IMR-90 (cell line): ENCODE data around the gene LRFN2. TPM values are rescaled to one million over a fixed set of nuclear protein-coding genes. Genes with fewer than 3 reads are reported as not detected.

Source experiments
- ATAC-seq: fragments of 200-7000 bp; cut with Tn5 transposase; 2 replicates; pipeline ENCODE4 v1.9.1; 2020; ENCODE audit warnings: low read depth, mild to moderate bottlenecking, moderate library complexity
- BruUV-seq: library from RNA; stranded (reverse); fragments of 400-500 nt; replicated peaks from 2 replicates; lab custom pipeline; 2021; lab: Mats Ljungman, UMichigan
- CTCF ChIA-PET: fragments of 300-600 bp; formaldehyde crosslinking; extraction: SDS; loops from one replicate; lab custom pipeline; 2021; ENCODE audit warnings: antibody characterized with exemption; lab: Yijun Ruan, JAX
- POLR2A ChIA-PET: fragments of 300-600 bp; sonication (Branson Sonifier 250); formaldehyde crosslinking; loops from one replicate; lab custom pipeline; 2022; ENCODE audit warnings: antibody characterized with exemption; ENCODE audit not compliant: unreplicated experiment; lab: Charles Lee
- DNase-seq: peaks from one replicate; pipeline ENCODE4 v3.0.0; 2013
- H2AFZ ChIP-seq: replicated peaks from 2 replicates; pipeline ENCODE3; 2013; ENCODE audit warnings: low read length, mild to moderate bottlenecking; ENCODE audit not compliant: poor library complexity
- H2AK5ac ChIP-seq: 2 replicates; pipeline ENCODE4 v1.6.1; 2013; ENCODE audit warnings: low read depth, low read length, inconsistent platforms
- H2AK9ac ChIP-seq: replicated peaks from 2 replicates; pipeline ENCODE3; 2013; ENCODE audit warnings: mild to moderate bottlenecking, low read depth, low read length, moderate library complexity; ENCODE audit not compliant: poor library complexity
- H2BK120ac ChIP-seq: 2 replicates; pipeline ENCODE4 v1.6.1; 2013; ENCODE audit warnings: low read depth, low read length, inconsistent platforms
- H2BK15ac ChIP-seq: 3 replicates; pipeline ENCODE4 v1.6.1; 2013; ENCODE audit warnings: low read depth, low read length, inconsistent platforms
- H2BK20ac ChIP-seq: 2 replicates; pipeline ENCODE4 v1.6.1; 2013; ENCODE audit warnings: low read depth, mild to moderate bottlenecking, inconsistent platforms, low read length, moderate library complexity
- H2BK5ac ChIP-seq: 2 replicates; pipeline ENCODE4 v1.6.1; 2013; ENCODE audit warnings: mild to moderate bottlenecking, low read depth, low read length, inconsistent platforms; ENCODE audit not compliant: poor library complexity, severe bottlenecking
- H3K14ac ChIP-seq: replicated peaks from 2 replicates; pipeline ENCODE4 v1.6.1; 2013; ENCODE audit warnings: low read depth, low read length, inconsistent platforms
- H3K18ac ChIP-seq: 2 replicates; pipeline ENCODE4 v1.6.1; 2013; ENCODE audit warnings: low read depth, low read length, control low read depth
- H3K23ac ChIP-seq: 2 replicates; pipeline ENCODE4 v1.6.1; 2013; ENCODE audit warnings: low read depth, low read length, inconsistent platforms
- H3K27ac ChIP-seq: 2 replicates; pipeline ENCODE4 v1.5.1; 2013; ENCODE audit warnings: mild to moderate bottlenecking, control low read depth, low read length; ENCODE audit not compliant: insufficient read depth
- H3K27me3 ChIP-seq: 2 replicates; pipeline ENCODE4 v1.6.1; 2013; ENCODE audit warnings: low read length; ENCODE audit not compliant: control insufficient read depth, insufficient read depth
- H3K36me3 ChIP-seq: 2 replicates; pipeline ENCODE4 v1.6.1; 2013; ENCODE audit warnings: low read length, mixed read lengths; ENCODE audit not compliant: control insufficient read depth, insufficient read depth
- H3K4ac ChIP-seq: 2 replicates; pipeline ENCODE4 v1.6.1; 2013; ENCODE audit warnings: low read depth, low read length, inconsistent platforms
- H3K4me1 ChIP-seq: 2 replicates; pipeline ENCODE4 v1.6.1; 2013; ENCODE audit warnings: low read length, mixed read lengths; ENCODE audit not compliant: control insufficient read depth, insufficient read depth
- H3K4me2 ChIP-seq: 2 replicates; pipeline ENCODE4 v1.6.1; 2013; ENCODE audit warnings: low read depth, mild to moderate bottlenecking, control low read depth, low read length, moderate library complexity
- H3K4me3 ChIP-seq: 2 replicates; pipeline ENCODE4 v1.5.1; 2013; ENCODE audit warnings: low read depth, mild to moderate bottlenecking, control low read depth, low read length, moderate library complexity; ENCODE audit not compliant: insufficient read depth
- H3K56ac ChIP-seq: 2 replicates; pipeline ENCODE4 v1.6.1; 2013; ENCODE audit warnings: low read length, inconsistent platforms; ENCODE audit not compliant: insufficient read depth; ENCODE audit errors: extremely low read depth
- H3K79me1 ChIP-seq, 2 experiments: 2 replicates each; pipeline ENCODE4 v1.6.1; 2013; ENCODE audit warnings: low read length in 2 of 2, inconsistent platforms in 1 of 2, low read depth in 1 of 2
- H3K9ac ChIP-seq: 2 replicates; pipeline ENCODE4 v1.6.1; 2013; ENCODE audit warnings: low read depth, low read length, control low read depth
- H3K9me1 ChIP-seq: 2 replicates; pipeline ENCODE4 v1.6.1; 2013; ENCODE audit warnings: low read length, inconsistent platforms; ENCODE audit not compliant: insufficient read depth
- H3K9me3 ChIP-seq: 2 replicates; pipeline ENCODE4 v1.6.1; 2013; ENCODE audit warnings: low read length; ENCODE audit not compliant: control insufficient read depth, insufficient read depth
- H4K20me1 ChIP-seq: 2 replicates; pipeline ENCODE4 v1.6.1; 2013; ENCODE audit warnings: low read length, inconsistent platforms; ENCODE audit not compliant: insufficient read depth
- H4K5ac ChIP-seq: 2 replicates; pipeline ENCODE4 v1.6.1; 2013; ENCODE audit warnings: mild to moderate bottlenecking, low read depth, low read length, control low read depth
- H4K8ac ChIP-seq, 2 experiments: 2 replicates each; pipeline ENCODE4 v1.6.1; 2013; ENCODE audit warnings: low read depth in 2 of 2, low read length in 2 of 2, control low read depth in 1 of 2, inconsistent platforms in 1 of 2
- H4K91ac ChIP-seq: 2 replicates; pipeline ENCODE4 v1.6.1; 2013; ENCODE audit warnings: low read depth, low read length, inconsistent platforms; ENCODE audit not compliant: insufficient read depth
- BHLHE40 ChIP-seq: fragments of 150-350 bp; IDR thresholded peaks from 2 replicates; pipeline ENCODE4 v1.6.1; 2016; ENCODE audit warnings: mild to moderate bottlenecking, low read depth, low read length
- CHD1 ChIP-seq: IDR thresholded peaks from 2 replicates; pipeline ENCODE4 v1.6.1; 2012; ENCODE audit warnings: low read depth, low read length, improper control_type of control experiment
- FOS ChIP-seq: fragments of 150-350 bp; IDR thresholded peaks from 2 replicates; pipeline ENCODE4 v1.6.1; 2016; ENCODE audit warnings: low read depth, low read length
- MAFK ChIP-seq: IDR thresholded peaks from 2 replicates; pipeline ENCODE4 v1.6.1; 2012; ENCODE audit warnings: low read depth, low read length, improper control_type of control experiment
- MAZ ChIP-seq: IDR thresholded peaks from 2 replicates; pipeline ENCODE4 v1.6.1; 2012; ENCODE audit warnings: low read depth, mild to moderate bottlenecking, low read length, improper control_type of control experiment, moderate library complexity, borderline replicate concordance
- RCOR1 ChIP-seq: IDR thresholded peaks from 2 replicates; pipeline ENCODE4 v1.6.1; 2012; ENCODE audit warnings: mild to moderate bottlenecking, low read length, improper control_type of control experiment; ENCODE audit not compliant: insufficient replicate concordance
- WGBS, 2 experiments: methylation state at CpG; one replicate each; pipeline versions ENCODE4 v1.1.5 to v1.1.7; 2013; ENCODE audit warnings: missing lambda C conversion rate in 2 of 2; ENCODE audit not compliant: insufficient read length in 1 of 2; ENCODE audit errors: extremely low coverage in 2 of 2; 5-methylcytosine and 5-hydroxymethylcytosine counted together
- dilution Hi-C: fragments of 300-500 bp; cut with HindIII; formaldehyde crosslinking; loops from one replicate; pipeline ENCODE4 v1.14.3; 2018; ENCODE audit warnings: low sequenced_read_pairs; ENCODE audit not compliant: unreplicated experiment
- in situ Hi-C: fragments of 300-500 bp; cut with MboI; formaldehyde crosslinking; loops from 3 replicates; pipeline ENCODE4 v1.14.3; 2019; ENCODE audit warnings: low sequenced_read_pairs, inconsistent platforms, mixed read lengths
- intact Hi-C: fragments of 100-400 bp; cut with micrococcal nuclease; formaldehyde crosslinking; loops from 2 replicates; pipeline ENCODE4 v1.10.0; 2022
- polyA plus RNA-seq, 3 experiments: library from polyadenylated mRNA; depleted of rRNA; stranded (reverse); fragments of >200 nt; gene quantifications; 2 replicates each; pipeline ENCODE4 v1.2.3, GENCODE V29; 2012; ENCODE audit warnings: low replicate concordance in 1 of 3
- total RNA-seq: library from RNA; depleted of rRNA; stranded (reverse); fragments of >200 nt; gene quantifications from 2 replicates; pipeline ENCODE4 v1.2.3, GENCODE V29; 2012
- TF ChIP-seq, protein P1 (sequence below): conservative IDR thresholded peaks from 2 replicates; pipeline ENCODE4 v1.5.1; 2012; ENCODE audit warnings: mild to moderate bottlenecking, low read depth, low read length, improper control_type of control experiment

Gene LRFN2
- total and polyA plus RNA-seq, 2 of the 4 experiments (the other 2 are of a cell fraction), result not detected

- ATAC-seq (no peak), DNase-seq (no peak)
- Histone ChIP-seq H4K5ac (no peak overlapping the region), H3K79me1 (no peaks in the 10 kb centered on the region), H2BK20ac (no peak overlapping the region), H3K4me3 (no peak overlapping the region), H3K4me1 (no peaks in the 10 kb centered on the region), H3K36me3 (no peaks in the 10 kb centered on the region), H2BK15ac (no peak overlapping the region), H3K4ac (no peak overlapping the region), H4K91ac (no peak overlapping the region), H3K23ac (no peak overlapping the region), H2AFZ (no peak overlapping the region), H4K20me1 (no peaks in the 10 kb centered on the region), H2BK5ac (no peak overlapping the region), H3K9me3 (no peaks in the 10 kb centered on the region), H3K18ac (no peak overlapping the region), H2BK120ac (no peak overlapping the region), H3K56ac (no peak overlapping the region), H3K27me3 (no peaks in the 10 kb centered on the region), H2AK9ac (no peak overlapping the region), H3K4me2 (no peak overlapping the region), H2AK5ac (no peak overlapping the region), H3K9ac (no peak overlapping the region), H3K27ac (no peak overlapping the region), H3K9me1 (no peaks in the 10 kb centered on the region), H4K8ac (no peak overlapping the region), H3K14ac (no peak overlapping the region)
- dilution Hi-C loops, result no loop called here
- POLR2A ChIA-PET, result no interaction called here
- BruUV-seq, result no TSS peak
- WGBS, 2 experiments, result no CpG with 5 or more reads among the region's 4 CpGs
- in situ Hi-C loops, result no loop called here
- no peak for TF ChIP-seq MAFK
- TF ChIP-seq, protein P1, sequence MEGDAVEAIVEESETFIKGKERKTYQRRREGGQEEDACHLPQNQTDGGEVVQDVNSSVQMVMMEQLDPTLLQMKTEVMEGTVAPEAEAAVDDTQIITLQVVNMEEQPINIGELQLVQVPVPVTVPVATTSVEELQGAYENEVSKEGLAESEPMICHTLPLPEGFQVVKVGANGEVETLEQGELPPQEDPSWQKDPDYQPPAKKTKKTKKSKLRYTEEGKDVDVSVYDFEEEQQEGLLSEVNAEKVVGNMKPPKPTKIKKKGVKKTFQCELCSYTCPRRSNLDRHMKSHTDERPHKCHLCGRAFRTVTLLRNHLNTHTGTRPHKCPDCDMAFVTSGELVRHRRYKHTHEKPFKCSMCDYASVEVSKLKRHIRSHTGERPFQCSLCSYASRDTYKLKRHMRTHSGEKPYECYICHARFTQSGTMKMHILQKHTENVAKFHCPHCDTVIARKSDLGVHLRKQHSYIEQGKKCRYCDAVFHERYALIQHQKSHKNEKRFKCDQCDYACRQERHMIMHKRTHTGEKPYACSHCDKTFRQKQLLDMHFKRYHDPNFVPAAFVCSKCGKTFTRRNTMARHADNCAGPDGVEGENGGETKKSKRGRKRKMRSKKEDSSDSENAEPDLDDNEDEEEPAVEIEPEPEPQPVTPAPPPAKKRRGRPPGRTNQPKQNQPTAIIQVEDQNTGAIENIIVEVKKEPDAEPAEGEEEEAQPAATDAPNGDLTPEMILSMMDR, result no peak
- TF ChIP-seq CHD1, result no peak
- no peak for TF ChIP-seq RCOR1
- TF ChIP-seq BHLHE40, result no peak
- no peak for TF ChIP-seq FOS
- no peak for TF ChIP-seq MAZ
- CTCF ChIA-PET, result no interaction called here
- intact Hi-C loops, result no loop called here
These were observed 58.1 kb downstream of the LRFN2 start for GRCh38 chr6:40529040-40529439.
